Activated CD8-positive, alpha-beta memory T cell treated with anti-CD3 and anti-CD28 coated beads for 24 hours (primary cell): ENCODE measurements around the gene QSOX2.
"Not testable (repeated sequence)": the region's sequence is repeated elsewhere in the genome, so short reads cannot be mapped to it uniquely, and the experiment has no call there.

Experiments used
- DNase-seq: peaks from one replicate; pipeline ENCODE4 v3.0.0-alpha.2; 2020

The QSOX2 gene

DNA sequence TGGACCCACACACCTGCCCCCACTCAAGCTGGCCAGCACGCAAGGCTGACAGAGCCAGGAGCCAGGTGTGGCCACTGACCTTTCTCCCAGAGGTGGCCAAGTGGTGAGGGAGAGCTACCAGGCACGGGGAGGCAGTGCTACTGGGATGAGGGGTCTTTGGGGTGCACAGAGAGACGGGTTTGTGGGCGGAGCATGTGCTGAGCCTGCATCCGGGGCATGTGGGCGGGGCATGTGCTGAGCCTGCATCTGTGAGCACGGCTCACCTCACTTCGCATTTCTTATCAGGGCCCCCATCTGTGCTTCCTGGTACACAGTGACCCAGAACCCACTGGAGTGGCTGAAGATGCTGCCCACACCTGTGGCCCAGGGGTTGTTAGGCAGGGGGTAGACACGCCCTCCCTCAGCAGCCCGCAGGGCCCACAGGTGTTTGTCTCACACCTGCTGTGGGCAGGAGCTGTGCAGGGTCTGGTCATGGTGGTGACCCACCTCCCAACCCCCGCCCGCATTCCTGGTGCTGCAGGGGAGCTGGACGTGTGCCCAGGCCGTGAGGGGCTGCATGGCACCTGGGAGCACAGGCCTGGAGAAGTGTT, 36.8 kb upstream of the QSOX2 start:
- no peak for DNase-seq

DNA sequence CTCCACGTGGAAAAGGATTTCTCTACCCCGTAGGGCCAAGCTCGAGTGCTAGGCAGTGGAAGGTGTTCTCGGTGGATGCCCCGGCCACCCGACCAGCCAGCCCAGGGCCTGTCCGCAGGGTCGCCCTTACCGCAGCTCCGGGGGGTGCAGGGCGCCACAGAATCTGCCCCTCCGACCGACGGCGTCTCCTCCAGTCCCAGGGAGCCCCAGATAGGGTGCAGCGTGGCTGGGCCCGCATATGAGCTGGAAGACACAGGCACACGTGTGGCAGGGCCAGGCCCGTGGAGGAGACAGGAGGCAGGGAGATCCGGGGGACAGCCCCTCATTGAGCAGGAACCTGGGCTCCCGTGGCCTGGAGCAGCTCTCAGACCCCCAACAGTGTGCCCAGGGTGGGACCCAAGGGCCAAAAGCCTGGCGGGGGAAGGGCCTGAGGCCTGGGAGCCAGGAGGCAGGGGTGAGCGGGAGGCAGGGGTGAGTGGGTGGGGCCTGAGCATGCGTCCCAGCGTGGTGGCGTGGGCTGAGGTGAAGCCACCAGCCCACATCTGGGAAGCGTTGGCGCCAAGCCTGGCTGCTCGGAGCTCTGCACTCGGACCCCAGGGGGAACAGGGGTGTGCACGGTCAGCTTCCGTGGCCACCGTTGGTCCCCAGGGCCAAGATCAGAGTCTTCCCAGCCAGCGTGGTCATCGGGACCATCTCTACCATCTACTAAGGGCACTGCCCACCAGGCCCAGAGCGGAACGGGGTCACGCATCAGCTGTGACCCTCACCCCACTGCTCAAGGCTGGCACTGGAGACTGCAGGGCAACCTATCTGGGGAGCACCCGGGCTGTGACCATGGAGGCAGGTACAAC, 36.0 kb upstream of the QSOX2 start:
- DNase-seq: no peak

DNA sequence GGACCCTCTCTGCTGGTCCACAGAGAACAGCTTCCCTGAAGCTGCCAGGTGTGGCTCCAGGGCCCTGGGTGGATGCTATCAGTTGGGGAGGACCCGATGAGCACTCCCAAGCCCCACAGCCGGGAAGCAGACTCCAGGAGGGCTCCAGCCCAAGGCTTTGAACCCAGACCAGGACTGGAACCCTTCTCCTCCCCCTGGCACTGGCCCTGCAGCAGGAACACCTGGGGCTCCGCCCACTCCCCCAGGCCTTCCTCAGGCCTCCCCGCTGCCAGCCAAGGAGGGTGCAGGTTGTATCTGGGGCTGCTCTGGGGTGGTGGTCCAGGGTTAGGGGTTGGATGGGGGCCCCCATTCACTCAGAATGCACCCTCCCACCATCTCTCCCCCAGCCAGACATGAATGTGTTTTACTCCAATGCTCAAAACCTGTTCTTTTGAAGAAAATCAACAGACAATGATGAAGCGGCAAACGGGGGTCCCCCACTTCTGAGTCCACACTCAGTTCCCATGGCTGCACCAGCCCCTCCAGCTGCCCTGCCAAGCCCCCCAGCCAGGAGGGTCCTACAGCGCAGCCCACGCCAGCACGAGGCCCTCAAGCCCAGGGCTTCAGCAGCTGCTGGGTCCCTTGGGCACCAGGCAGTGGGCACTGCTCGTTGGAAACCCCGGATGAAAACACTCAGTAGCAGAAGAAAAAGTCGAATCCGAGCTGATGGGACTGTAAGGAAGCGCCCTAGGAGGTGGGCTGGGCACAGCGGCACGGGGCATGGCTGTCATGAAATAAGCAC, 35.1 kb upstream of the QSOX2 start:
- no peak for DNase-seq

DNA sequence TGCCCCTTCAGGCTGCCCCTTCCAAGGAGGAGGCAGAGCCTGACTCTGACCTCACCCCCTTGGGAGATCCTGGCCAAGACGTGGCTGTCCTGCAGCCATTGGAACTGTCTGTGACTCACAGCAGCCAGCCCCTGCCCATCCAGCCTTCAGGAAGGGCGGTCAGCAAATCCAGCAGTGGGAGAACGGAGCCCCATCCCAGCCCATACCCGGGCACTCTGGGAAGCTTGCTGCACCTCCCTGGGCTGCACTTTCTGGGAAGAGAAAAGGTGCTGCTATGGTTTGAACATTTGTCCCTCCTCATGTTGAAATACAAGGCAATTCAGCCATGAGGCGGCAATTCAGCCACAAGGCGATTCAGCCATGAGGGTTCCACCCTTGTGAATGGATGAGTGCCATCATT, 33.9 kb upstream of the QSOX2 start:
- no peak for DNase-seq

DNA sequence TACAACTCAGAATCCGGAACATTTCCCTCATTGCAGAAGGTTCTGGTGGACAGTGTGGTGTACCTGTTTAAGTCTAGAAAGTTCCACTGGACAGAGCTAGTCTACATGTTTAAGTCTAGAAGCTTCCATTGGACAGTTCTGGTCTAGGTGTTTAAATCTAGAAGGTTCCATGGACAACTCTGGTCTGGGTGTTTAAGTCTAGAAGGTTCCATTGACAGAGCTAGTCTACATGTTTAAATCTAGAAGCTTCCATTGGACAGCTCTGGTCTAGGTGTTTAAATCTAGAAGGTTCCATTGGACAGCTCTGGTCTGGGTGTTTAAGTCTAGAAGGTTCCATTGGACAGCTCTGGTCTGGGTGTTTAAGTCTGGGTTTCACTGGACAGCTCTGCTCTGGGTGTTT, 33.3 kb upstream of the QSOX2 start:
- no peak for DNase-seq

DNA sequence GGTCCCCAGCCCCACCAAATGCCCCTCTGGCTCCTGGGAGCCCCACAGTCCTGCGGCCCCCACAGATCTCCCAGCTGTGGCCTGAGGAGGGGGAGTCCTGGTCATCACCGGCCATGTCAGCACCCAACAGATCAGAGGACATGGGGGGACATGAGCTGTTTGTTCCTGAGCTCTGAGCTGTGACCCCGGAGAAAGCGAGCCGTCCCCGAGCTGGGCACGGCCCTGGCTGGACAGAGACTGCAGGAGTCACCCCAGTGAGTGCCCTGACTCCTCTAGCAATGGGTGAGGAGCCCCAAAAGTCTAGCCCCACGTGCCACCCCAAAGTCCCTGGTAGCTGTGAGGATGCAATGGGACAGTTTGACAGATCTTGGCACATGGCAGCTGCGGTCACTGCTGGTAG, 32.6 kb upstream of the QSOX2 start:
- no peak for DNase-seq

DNA sequence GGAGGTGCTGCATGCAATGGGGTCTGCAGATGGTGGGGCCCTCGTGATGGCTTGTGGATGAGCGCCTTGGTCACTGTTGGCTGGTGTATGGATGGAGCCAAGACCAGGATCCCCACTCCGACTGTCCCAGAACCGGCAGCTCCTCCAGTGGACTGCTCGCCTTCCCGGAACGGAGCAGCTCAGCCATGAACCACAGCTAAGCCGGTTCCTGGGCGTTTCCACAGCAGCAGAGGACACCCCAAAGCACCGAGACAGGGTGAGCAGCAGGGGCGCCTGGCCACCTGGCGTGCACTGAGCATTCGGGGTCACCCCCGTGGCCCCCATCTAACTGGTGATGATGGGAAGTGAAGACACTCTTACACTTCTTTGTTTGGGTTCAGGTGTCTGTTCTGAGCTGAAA, 32.1 kb upstream of the QSOX2 start:
- DNase-seq: no peak

DNA sequence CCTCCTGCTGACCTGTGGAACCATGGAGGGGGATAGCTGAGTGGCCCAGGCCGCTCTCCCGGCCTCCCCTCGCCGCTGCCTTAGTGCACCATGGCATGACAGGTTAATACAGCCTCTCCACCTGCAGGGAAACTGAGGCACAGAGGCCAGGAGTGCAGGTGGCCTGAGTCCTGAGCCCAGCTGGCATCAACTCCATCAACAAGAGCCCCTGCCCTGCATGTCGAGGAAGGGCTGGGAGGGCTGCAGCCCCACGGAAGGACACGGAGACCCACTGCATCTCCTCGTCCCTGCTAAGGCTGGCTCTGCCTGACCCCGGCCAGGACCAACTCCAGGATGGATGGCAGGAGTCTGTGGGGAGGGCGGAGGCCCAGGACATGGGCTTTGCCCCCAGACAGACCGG, 31.1 kb upstream of the QSOX2 start:
- no peak for DNase-seq

DNA sequence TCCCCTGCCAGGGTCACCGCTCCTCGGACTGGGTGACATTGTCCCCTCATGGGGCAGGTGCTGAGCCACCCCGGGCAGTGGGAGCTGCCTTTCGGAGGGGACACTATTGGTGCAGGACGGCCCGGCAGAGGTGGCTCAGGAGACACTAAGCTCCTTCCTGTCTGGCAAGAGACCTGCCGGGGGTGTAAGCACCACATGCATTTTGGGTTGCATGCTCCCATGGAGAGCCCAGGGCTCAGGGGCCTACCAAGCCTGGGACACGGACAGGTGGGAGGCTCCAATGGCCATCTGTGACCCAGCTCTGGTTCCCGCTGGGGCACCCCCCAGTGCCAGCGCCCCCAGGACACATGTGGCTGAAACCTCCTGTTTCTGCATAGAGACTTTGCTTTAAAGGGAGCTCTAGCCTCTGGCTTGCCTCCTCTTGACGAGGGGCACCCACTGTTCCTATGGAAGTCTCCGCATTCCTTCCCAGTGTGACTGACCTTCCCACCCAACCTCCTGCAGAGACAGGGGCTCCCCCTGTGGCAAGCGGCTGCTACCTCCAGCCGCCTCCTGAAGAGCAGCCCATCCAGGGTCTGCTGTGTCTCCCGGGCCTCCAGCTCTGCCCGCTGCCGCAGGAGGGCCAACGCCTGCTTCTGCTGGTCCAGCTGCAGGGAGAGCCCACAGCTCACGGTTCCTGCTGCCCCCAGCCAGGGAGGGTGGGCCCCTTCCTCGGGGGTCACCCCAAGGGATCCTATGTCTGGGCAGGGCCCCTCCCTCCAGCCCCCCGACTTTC, 30.2 kb upstream of the QSOX2 start:
- DNase-seq: no peak

DNA sequence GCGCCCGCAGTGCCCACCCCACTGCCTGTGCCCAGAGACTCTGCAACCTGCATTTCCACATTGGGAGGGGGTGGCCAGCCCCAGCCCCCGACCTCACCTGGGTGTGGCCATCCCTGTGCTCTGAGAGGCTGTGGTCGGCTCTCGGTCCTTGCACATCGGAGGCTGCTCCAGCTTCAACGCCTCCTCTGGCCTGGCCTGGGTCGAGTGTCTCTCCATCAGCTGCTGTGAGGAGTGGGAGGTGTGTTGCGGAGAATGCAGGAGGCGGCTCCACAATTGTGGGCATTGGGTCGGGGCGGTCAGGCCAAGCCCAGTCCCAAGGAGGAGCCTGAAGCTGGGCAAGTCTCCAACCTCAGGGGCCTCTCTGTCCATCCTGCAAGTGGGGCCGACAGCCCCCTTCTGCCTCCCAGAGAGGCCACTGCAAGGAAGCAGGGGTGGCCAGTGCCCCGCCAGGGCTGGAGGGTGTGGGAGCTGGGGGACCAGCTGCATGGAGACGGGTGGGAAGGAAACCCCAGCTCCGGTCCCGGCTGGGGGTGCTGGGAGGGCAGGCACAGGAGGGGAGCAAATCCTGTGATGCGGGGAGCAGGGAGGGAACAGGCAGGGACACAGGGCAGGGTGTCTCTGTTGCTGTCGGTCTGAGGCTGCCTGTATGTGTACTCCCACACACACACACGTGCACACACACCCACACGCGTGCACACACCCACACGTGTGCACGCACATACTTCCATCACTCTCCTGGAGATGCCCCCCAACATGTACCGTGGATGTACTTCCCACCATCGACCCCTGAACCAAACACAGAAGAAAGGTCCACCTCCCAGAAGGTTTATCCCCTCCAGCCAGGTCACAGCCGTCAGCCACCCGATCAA, 29.4 kb upstream of the QSOX2 start:
- no peak for DNase-seq

DNA sequence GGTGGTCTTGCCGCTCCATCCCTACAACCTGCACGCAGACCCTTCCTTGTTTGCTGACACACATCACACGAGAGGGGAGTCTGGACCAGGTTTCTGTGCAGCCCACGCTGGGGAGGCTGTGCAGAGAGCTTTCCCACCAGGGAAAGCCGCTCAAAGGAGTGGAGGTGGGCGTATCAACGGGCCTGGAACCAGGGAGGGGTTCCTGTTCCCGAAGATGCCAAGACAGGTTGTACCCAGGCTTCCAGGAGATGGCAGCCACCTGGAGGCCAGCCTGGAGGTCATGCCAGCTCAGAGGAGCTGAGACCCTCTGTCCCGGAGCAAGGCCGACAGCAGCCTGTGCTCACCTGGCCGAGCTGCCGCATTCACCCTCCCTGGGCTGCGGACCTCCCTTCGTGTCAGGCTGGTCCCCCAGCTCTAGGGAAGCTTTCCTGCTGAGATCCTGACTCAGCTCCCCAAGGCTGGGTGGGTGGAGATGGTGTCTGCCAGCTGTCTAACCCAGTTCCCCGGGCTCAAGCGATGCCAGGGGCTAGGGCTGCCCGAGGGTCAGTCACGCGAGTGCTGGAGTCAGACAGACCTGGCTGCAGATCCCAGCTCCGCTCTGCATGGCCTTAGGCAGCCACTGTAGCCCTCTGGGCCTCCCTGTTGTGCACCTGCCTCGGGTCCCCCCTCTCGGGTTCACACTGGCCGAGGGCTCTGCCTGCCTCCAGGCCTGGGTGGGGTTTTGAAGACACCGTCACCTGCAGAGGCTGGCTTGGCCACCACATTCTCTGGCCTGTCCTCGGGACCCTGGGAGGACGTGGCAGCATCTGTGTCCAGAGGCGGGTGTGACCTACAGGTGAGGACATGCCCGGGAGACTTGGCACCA, 28.5 kb upstream of the QSOX2 start:
- DNase-seq: no peak

DNA sequence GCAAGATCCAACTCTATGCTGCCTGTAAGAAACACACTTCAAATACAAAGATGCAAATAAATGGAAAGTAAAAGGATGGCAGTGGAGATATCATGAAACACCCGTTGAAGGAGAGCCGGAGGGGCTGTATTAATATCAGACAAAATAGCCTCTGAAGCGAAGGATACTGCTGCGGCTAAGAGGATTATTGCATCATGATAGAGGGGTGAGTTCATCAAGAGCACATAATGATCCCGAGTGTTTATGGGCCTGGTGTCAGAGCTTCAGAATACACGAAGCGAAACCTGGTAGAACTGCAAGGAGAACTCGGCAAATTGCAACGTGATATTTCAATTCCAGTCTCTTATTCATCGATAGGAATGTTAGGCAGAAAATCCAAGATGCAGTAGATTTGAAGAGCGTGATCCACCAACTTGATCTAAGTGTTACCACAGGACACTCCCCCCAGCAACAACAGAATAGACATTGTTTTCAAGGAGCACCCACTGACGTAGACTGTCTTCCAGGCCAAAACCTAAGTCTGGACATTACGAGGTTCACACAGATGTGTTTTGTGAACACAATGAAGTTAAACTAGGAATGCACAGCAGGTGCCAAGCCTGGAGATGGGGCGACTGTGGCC, 27.7 kb upstream of the QSOX2 start:
- DNase-seq: no peak

DNA sequence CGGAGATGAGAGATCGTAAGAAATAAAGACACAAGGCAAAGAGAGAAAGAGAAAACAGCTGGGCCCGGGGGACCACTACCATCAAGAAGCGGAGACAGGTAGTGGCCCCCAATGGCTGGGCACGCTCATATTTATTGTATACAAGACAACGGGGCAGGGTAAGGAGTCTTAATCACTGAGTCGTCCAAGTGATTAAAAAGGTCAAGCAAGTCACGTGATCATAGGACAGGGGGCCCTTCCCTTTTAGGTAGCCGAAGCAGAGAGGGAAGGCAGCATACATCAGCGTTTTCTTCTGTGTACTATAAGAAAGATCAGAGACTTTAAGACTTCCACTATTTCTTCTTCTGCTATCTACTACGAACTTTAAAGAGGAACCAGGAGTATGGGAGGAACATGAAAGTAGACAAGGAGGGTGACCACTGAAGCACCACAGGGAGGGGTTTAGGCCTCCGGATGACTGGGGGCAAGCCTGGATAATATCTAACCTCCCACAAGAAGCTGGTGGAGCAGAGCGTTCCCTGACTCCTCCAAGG, 24.6 kb upstream of the QSOX2 start:
- no peak for DNase-seq

DNA sequence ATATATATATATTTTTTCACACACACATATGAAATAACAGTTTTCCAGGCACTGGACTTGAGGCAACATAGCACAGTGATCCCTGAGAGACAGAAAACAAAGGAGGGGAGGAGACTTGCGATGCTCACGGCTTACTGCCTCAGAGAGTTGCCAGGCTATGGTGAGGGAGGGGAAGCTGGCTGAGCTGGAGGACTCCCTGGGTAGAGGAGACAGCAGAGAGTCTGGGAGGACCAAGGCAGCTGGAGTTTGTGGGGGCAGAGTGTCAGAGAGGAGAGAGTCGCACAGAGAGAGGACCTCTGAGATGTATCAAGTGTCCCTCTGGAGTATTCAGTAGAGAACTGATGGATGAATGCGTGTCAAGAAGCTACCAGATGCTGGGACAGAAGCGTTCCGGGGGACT, 23.1 kb upstream of the QSOX2 start:
- no peak for DNase-seq

DNA sequence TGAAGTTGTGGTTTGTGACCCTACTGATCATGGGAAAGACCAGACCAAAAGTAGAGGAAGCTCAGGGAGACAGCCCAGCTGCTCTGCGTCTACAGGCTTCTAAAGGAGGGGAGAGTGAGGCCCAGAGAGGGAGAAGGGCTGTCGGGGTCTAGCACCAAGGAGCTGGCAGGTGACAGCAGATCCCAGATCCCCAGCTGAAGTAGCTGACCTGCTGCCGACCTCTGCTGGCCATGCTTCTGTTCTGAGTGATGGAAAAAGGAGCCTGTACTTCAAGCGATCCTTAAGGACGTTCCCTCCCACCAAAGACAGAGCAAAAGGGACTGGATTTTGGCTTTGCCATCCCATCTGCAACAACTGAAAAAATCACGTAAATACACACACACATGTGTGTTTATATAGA, 22.7 kb upstream of the QSOX2 start:
- no peak for DNase-seq

DNA sequence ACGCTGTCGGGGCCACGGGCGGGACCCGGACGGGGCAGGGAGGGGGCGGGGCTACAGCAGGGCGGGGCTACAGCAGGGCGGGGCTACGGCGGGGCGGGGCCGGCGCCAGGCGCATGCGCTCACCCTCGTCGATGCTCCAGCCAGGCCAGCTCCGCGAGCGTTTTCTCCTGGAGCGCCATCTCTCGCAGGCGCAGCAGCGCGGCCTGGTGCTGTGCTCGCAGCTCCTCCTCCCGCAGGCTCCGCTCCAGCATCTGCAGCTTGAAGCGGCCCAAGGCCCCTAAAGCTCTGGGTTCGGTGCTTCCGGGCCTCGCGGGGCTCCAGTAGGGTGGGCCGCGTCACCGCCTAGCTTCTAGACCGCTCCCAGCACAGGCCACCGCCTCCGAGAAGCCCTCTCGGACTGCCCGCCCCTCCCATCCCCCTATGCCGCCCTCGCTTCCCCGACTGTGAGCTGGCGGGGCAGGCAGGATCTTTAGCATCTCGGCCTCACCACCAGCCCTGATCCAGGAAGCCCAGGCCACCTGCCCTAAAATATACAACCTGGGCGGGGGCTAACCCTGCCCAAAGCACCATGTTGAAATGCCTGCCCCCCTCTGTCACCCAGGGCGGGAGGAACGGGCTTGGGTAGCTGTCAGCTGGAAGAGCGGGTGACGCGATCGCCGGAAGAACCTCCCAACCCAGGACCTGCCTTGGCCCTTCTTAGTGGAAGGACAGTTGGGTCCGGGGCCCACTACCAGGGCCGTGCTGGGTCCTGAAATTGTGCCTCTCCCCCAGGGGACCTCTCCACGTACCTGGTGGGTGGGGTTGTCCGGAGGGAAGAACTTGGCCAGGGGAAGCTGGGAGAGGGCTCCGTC, 21.9 kb upstream of the QSOX2 start:
- peak; percentile 97 for DNase-seq

DNA sequence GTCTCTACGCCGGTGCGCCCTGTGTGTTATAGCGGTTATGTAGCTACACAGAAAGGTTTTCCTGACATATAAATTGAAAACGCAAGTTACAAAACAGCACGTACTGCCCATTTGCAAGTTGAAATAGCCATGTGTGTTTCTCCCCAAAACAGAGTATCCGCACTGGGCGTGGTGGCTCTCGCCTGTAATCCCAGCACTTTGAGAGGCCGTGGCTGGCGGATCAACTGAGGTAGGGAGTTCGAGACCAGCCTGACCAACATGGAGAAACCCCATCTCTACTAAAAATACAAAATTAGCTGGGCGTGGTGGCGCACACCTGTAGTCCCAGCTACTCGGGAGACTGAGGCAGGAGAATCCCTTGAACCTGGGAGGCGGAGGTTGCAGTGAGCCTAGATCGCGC, 21.0 kb upstream of the QSOX2 start:
- DNase-seq: not testable (repeated sequence)

DNA sequence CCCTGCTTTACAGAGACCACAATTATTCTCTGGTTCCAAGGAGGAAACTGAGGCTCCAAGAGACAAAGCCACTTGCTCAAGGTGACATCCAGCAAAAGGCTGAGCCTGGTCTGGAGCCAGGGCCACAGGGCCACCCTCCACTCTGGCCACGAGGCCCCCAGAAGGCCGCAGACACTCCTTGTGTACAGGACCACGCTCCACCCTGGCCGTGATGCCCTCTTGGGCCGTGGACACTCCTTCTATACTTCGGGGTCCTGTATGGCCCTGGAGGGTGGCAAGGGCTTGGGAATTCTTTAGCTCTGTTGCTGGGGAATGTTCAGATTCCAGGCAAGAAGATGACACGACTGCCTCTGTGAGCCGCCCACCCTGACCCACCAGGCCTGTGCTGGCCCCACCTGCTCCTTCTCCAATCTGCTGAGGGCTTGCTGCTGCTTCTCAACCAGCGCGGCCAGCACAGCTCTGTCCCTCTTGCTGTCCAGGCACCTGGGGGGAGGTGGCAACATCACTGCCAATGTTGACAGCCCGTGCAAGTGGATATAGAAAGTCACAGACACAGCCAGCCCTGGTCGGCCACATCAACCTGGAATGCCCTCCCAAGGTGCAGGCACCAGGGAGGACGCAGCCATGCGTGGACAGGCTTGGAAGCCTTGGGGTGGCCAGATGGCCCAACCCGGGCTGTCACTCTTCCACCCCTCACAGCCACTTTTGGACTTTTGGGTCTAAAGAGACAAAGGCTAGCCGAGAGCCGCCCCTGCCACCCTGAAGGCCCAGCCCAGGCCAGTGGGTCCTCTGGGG, 20.1 kb upstream of the QSOX2 start:
- no peak for DNase-seq
